OCI-LY1 (cell line): ENCODE data around the gene ATG7.

ENCODE experiments used
- CTCF ChIP-seq: fragments of 200-600 bp; sonication (generic), shearing (Covaris generic); IDR thresholded peaks from 2 replicates; pipeline ENCODE4 v1.5.1; 2017; ENCODE audit warnings: mild to moderate bottlenecking, antibody characterized with exemption, low read length, moderate library complexity, mixed read lengths
- EZH2 ChIP-seq: fragments of 200-600 bp; sonication (generic), shearing (Covaris generic); IDR thresholded peaks from 2 replicates; pipeline ENCODE4 v1.8.0; 2017; ENCODE audit warnings: borderline replicate concordance, mixed run types, mild to moderate bottlenecking, antibody characterized with exemption, low read length, moderate library complexity, mixed read lengths

DNA sequence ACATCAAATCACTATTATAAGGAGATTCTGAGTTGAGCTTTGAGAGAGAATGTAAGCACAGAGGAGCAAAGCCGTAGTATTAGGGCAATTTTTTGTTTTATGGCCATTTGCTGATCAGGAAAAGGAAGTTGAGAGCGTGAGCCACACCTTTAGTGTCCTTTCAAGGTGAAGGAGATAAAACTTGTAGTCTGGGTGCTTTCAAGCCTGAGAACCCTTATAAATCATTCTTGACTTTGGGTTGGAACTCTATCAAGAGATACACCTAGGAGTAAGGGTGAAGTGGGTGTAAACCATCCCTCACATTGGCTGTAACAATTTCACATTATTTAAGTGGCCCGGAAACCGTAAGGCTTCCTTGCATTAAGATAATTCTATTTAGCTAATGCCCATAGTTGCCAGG is 122.2 kb downstream of the ATG7 start:
- TF ChIP-seq EZH2 (no peak), CTCF (no peak)
